ENCODE measurements around the gene EFCAB6.

EFCAB6 gene

DNA sequence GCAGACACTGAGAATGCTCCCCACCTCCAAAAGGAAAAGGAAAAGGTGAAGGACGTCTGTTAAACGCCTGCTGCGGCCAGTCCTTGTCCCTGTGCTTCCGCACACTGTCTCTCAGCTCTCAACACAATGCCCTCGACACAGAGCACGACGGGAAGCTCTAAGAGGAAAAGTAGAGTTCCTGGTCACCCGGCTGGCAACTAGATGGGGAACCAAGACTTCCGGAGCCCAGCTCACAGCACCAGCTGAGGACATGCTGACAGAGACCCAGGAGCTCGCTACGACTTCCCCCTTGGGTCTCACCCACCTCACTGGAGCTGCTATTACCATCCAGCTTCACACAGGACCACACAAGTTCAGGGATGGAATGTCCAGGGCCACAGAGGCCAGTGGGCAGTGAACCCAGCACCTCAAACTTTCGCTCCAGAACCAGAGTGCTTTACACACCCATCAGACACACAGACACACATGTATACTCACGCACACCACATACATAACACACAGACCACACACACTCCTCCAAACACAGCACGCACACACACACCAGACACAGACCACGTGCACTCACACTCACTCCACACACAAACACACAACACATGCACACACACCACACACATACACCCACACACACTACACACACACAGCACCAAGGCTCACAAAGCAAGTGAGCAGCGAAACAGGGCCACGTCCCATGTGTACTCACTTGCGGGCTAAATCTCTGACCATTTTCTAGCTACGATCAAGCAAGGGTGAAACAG is 40.6 kb upstream of the EFCAB6 start:
- Histone ChIP-seq H3K27me3 (ENCODE audit: insufficient read depth, low read length, poor library complexity) (no peaks in the 10 kb centered on the region), H3K27ac (ENCODE audit: low read length) (no peak overlapping the region), H3K9ac (ENCODE audit: low read depth, low read length) (no peak overlapping the region), H3K79me2 (ENCODE audit: insufficient read depth, low read length) (no peaks in the 10 kb centered on the region), H2AFZ (ENCODE audit: low read depth, low read length) (no peak overlapping the region), H3K4me2 (ENCODE audit: insufficient read depth, low read length) (no peak overlapping the region), H3K4me1 (ENCODE audit: insufficient read depth, low read length) (no peaks in the 10 kb centered on the region), H3K36me3 (ENCODE audit: insufficient read depth, low read length) (no peaks in the 10 kb centered on the region), H4K20me1 (ENCODE audit: insufficient read depth, low read length) (peaks cover 3% of the 10 kb centered on the region; the same call in 1 of the 2 replicates), H3K9me3 (ENCODE audit: insufficient read depth, low read length, severe bottlenecking) (peaks cover 2% of the 10 kb centered on the region), H3K4me3 (ENCODE audit: low read depth in 1 of 2, low read length in 2 of 2) (no peak overlapping the region)
- TF ChIP-seq, protein P1, sequence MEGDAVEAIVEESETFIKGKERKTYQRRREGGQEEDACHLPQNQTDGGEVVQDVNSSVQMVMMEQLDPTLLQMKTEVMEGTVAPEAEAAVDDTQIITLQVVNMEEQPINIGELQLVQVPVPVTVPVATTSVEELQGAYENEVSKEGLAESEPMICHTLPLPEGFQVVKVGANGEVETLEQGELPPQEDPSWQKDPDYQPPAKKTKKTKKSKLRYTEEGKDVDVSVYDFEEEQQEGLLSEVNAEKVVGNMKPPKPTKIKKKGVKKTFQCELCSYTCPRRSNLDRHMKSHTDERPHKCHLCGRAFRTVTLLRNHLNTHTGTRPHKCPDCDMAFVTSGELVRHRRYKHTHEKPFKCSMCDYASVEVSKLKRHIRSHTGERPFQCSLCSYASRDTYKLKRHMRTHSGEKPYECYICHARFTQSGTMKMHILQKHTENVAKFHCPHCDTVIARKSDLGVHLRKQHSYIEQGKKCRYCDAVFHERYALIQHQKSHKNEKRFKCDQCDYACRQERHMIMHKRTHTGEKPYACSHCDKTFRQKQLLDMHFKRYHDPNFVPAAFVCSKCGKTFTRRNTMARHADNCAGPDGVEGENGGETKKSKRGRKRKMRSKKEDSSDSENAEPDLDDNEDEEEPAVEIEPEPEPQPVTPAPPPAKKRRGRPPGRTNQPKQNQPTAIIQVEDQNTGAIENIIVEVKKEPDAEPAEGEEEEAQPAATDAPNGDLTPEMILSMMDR (IDR thresholded peaks at IDR 0.05; ENCODE audit: borderline replicate concordance, extremely low read depth, low read length, poor library complexity, severe bottlenecking): no peak
- no peak for TF ChIP-seq EZH2 (IDR thresholded peaks at IDR 0.05; ENCODE audit: borderline replicate concordance, low read depth, low read length, severe bottlenecking)
- DNase-seq (no peak), ATAC-seq (ENCODE audit: insufficient read depth, low read depth) (no peak)

DNA sequence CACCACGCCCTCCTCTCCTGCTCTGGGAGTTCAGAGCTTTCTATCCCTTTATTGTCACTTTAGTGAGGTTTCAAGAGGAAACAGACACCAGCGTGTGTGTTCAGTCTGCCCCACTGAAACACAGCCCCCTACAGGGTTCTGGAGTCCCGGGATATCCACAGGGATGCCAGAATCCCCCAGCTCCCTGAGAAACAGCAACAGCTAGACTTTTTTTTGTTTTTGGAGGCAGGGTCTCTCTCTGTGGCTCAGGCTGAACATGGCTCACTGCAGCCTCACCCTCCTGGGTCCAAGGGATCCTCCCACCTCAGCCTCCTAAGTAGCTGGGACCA is 39.8 kb upstream of the EFCAB6 start:
- Histone ChIP-seq H3K27ac (ENCODE audit: low read length) (no peak overlapping the region), H2AFZ (ENCODE audit: low read depth, low read length) (no peak overlapping the region), H3K27me3 (ENCODE audit: insufficient read depth, low read length, poor library complexity) (no peaks in the 10 kb centered on the region), H3K79me2 (ENCODE audit: insufficient read depth, low read length) (no peaks in the 10 kb centered on the region), H3K9ac (ENCODE audit: low read depth, low read length) (no peak overlapping the region), H3K4me3 (ENCODE audit: low read depth in 1 of 2, low read length in 2 of 2) (no peak overlapping the region), H3K36me3 (ENCODE audit: insufficient read depth, low read length) (no peaks in the 10 kb centered on the region), H4K20me1 (ENCODE audit: insufficient read depth, low read length) (peaks cover 5% of the 10 kb centered on the region; the same call in 1 of the 2 replicates), H3K4me2 (ENCODE audit: insufficient read depth, low read length) (no peak overlapping the region), H3K9me3 (ENCODE audit: insufficient read depth, low read length, severe bottlenecking) (peaks cover 2% of the 10 kb centered on the region), H3K4me1 (ENCODE audit: insufficient read depth, low read length) (no peaks in the 10 kb centered on the region)
- no peak for TF ChIP-seq EZH2 (IDR thresholded peaks at IDR 0.05; ENCODE audit: borderline replicate concordance, low read depth, low read length, severe bottlenecking)
- TF ChIP-seq, protein P1 (IDR thresholded peaks at IDR 0.05; ENCODE audit: borderline replicate concordance, extremely low read depth, low read length, poor library complexity, severe bottlenecking): no peak
- ATAC-seq (ENCODE audit: insufficient read depth, low read depth) (no peak), DNase-seq (no peak)

DNA sequence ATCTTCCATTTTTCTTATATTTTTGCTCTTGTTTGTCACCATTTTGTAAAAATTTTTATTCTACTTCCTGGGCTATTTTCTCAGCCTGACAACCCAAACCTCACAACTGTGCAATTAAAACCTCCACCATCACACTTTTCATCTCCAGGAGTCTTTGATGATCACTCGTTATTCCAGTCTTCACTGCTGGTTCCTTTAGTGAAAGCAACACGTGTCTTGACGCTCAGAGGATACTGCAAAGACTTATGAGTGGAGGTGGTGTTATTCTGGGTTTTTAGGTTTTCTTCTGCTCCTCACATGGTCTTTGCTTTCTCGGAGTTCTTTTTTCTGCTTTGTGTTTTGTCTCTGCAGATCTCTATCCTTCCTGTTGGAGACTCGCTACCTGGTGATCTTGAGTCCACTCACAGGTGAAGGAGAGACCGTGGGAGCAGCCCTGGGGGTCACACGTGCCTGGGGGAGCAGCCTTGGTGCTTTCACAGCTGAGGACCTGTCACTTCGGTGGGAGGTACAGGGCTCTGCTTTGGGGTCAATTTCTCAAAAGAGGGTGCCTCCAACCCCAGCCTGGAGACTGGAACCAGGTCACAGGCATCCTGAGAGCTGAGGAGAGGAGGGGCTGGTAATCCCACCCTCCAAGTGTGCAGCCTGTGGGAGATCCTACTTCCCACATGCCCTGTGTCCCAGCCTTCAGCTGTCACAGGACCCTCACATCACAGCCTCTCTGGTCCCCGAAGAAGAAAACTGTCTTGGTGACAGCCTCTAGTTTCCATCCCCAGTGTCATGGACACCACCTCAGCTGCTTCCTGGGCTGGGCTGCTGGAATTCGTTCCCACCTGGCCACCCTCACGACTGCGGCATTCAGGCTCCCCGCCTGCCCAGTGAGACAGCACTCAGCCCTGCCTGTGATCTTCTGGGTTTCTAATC is 39.2 kb upstream of the EFCAB6 start:
- Histone ChIP-seq H3K9me3 (ENCODE audit: insufficient read depth, low read length, severe bottlenecking) (peaks cover under 1% of the 10 kb centered on the region), H3K4me1 (ENCODE audit: insufficient read depth, low read length) (no peaks in the 10 kb centered on the region), H3K9ac (ENCODE audit: low read depth, low read length) (no peak overlapping the region), H3K36me3 (ENCODE audit: insufficient read depth, low read length) (no peaks in the 10 kb centered on the region), H3K4me2 (ENCODE audit: insufficient read depth, low read length) (no peak overlapping the region), H3K27ac (ENCODE audit: low read length) (no peak overlapping the region), H3K27me3 (ENCODE audit: insufficient read depth, low read length, poor library complexity) (no peaks in the 10 kb centered on the region), H3K4me3 (ENCODE audit: low read depth in 1 of 2, low read length in 2 of 2) (no peak overlapping the region), H2AFZ (ENCODE audit: low read depth, low read length) (no peak overlapping the region), H3K79me2 (ENCODE audit: insufficient read depth, low read length) (no peaks in the 10 kb centered on the region), H4K20me1 (ENCODE audit: insufficient read depth, low read length) (peaks cover 5% of the 10 kb centered on the region; the same call in 1 of the 2 replicates)
- no peak for TF ChIP-seq EZH2 (IDR thresholded peaks at IDR 0.05; ENCODE audit: borderline replicate concordance, low read depth, low read length, severe bottlenecking)
- TF ChIP-seq, protein P1 (IDR thresholded peaks at IDR 0.05; ENCODE audit: borderline replicate concordance, extremely low read depth, low read length, poor library complexity, severe bottlenecking): no peak
- DNase-seq (no peak), ATAC-seq (ENCODE audit: insufficient read depth, low read depth) (no peak)
